ENCODE measurements around the gene BSPRY.

BSPRY gene

GRCh38 chr9:113328045-113328782 lies 21.1 kb upstream of the BSPRY start:
- TF ChIP-seq CREB1 (IDR thresholded peaks at IDR 0.05; ENCODE audit: low read depth) (no peak), EP300 (IDR thresholded peaks at IDR 0.05; ENCODE audit: borderline replicate concordance) (no peak), FOXM1 (IDR thresholded peaks at IDR 0.05; ENCODE audit: borderline replicate concordance, low read depth) (no peak), NFIC (IDR thresholded peaks at IDR 0.05) (no peak), YY1 (IDR thresholded peaks at IDR 0.05; ENCODE audit: low read depth) (no peak), TEAD4 (IDR thresholded peaks at IDR 0.05) (no peak), REST (IDR thresholded peaks at IDR 0.05; ENCODE audit: low read depth) (no peak), ZBTB7A (IDR thresholded peaks at IDR 0.05; ENCODE audit: low read depth) (no peak), EGR1 (IDR thresholded peaks at IDR 0.05) (no peak), CEBPB (IDR thresholded peaks at IDR 0.05) (no peak), MAX (IDR thresholded peaks at IDR 0.05) (no peak), RAD21 (IDR thresholded peaks at IDR 0.05; ENCODE audit: low read depth) (no peak), TAF1 (IDR thresholded peaks at IDR 0.05; ENCODE audit: low read depth) (no peak)

GRCh38 chr9:113331780-113332179 lies 17.6 kb upstream of the BSPRY start:
- TF ChIP-seq CEBPB (IDR thresholded peaks at IDR 0.05) (no peak), USF1 (IDR thresholded peaks at IDR 0.05) (no peak)

- no peak for TF ChIP-seq ZBTB7A (IDR thresholded peaks at IDR 0.05; ENCODE audit: low read depth)
- no peak for TF ChIP-seq NFIC (IDR thresholded peaks at IDR 0.05)
- TF ChIP-seq TEAD4 (IDR thresholded peaks at IDR 0.05) = no peak
- TF ChIP-seq MAX (IDR thresholded peaks at IDR 0.05) = no peak
- TF ChIP-seq YY1 (IDR thresholded peaks at IDR 0.05; ENCODE audit: low read depth) = no peak
- no peak for TF ChIP-seq TCF12 (IDR thresholded peaks at IDR 0.05; ENCODE audit: low read depth)
- no peak for TF ChIP-seq REST (IDR thresholded peaks at IDR 0.05; ENCODE audit: low read depth)
- TF ChIP-seq FOXM1 (IDR thresholded peaks at IDR 0.05; ENCODE audit: borderline replicate concordance, low read depth) = no peak
- TF ChIP-seq CREB1 (IDR thresholded peaks at IDR 0.05; ENCODE audit: low read depth) = no peak
- TF ChIP-seq EP300 (IDR thresholded peaks at IDR 0.05; ENCODE audit: borderline replicate concordance) = no peak
Observed at GRCh38 chr9:113337714-113338113, 11.6 kb upstream of the BSPRY start.

- TF ChIP-seq EP300 (IDR thresholded peaks at IDR 0.05; ENCODE audit: borderline replicate concordance) (0 out of 2 replicates have a peak, but pooled peaks have one; percentile 42), CEBPB (IDR thresholded peaks at IDR 0.05) (no peak), RAD21 (IDR thresholded peaks at IDR 0.05; ENCODE audit: low read depth) (no peak), ZBTB7A (IDR thresholded peaks at IDR 0.05; ENCODE audit: low read depth) (peak; percentile 98), MAX (IDR thresholded peaks at IDR 0.05) (peak; percentile 81), FOXM1 (IDR thresholded peaks at IDR 0.05; ENCODE audit: borderline replicate concordance, low read depth) (no peak), TEAD4 (IDR thresholded peaks at IDR 0.05) (no peak), TAF1 (IDR thresholded peaks at IDR 0.05; ENCODE audit: low read depth) (peak; percentile 80), USF1 (IDR thresholded peaks at IDR 0.05) (peak; percentile 68), CREB1 (IDR thresholded peaks at IDR 0.05; ENCODE audit: low read depth) (no peak), REST (IDR thresholded peaks at IDR 0.05; ENCODE audit: low read depth) (no peak), NFIC (IDR thresholded peaks at IDR 0.05) (no peak), EGR1 (IDR thresholded peaks at IDR 0.05) (no peak), YY1 (IDR thresholded peaks at IDR 0.05; ENCODE audit: low read depth) (peak; percentile 75; the same call in 1 of the 2 replicates), TCF12 (IDR thresholded peaks at IDR 0.05; ENCODE audit: low read depth) (peak; percentile 66)
Observed at GRCh38 chr9:113340011-113340699, 9.2 kb upstream of the BSPRY start, which contains the start of gene WDR31. WDR31 (minus strand) TSS chr9:113340275; CDS start chr9:113332022, 8,253 bp downstream.
